GM21717 (cell line): Measurements from ENCODE around the gene R3HDM2.
"Not testable (repeated sequence)": the region's sequence is repeated elsewhere in the genome, so short reads cannot be mapped to it uniquely, and the experiment has no call there.

Experiments used
- ATAC-seq: cut with Tn5 transposase; IDR thresholded peaks from one replicate; pipeline ENCODE4 v1.9.1; 2021; ENCODE audit warnings: mild to moderate bottlenecking, moderate library complexity; ENCODE audit not compliant: unreplicated experiment

Gene R3HDM2

DNA sequence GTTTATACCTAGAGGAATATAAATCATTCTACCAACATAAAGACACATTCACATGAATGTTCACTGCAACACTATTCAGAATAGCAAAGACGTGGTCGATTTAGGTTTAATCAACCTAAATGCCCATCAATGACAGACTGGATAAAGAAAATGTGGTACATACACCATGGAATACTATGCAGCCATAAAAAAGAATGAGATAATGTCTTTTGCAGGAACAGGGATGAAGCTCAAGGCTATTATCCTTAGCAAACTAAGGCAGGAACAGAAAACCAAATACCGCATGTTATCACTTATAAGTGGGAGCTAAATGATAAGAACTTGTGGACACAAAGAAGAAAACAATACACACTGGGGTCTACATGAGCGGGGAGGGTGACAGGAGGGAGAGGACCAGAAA, 94.5 kb downstream of the R3HDM2 start:
- not testable (repeated sequence) for ATAC-seq

DNA sequence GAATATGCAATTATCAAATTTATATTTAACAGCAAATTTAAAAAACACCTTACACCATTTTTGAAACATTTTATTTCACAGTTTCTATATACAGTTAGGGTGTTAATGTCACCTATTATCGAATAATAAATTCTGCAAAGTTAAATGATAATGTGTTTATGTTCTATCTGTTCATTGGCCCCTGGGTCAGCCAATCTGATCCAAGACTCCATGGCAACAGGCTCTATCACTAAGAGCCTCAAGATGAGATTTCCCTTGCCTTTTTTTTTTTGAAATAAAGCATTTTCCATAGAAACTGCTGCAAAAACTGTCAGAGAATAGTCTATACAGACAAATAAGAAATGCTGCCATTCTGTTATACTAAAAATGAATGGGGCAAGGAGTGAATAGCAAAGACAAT, 96.6 kb downstream of the R3HDM2 start:
- ATAC-seq = no peak

DNA sequence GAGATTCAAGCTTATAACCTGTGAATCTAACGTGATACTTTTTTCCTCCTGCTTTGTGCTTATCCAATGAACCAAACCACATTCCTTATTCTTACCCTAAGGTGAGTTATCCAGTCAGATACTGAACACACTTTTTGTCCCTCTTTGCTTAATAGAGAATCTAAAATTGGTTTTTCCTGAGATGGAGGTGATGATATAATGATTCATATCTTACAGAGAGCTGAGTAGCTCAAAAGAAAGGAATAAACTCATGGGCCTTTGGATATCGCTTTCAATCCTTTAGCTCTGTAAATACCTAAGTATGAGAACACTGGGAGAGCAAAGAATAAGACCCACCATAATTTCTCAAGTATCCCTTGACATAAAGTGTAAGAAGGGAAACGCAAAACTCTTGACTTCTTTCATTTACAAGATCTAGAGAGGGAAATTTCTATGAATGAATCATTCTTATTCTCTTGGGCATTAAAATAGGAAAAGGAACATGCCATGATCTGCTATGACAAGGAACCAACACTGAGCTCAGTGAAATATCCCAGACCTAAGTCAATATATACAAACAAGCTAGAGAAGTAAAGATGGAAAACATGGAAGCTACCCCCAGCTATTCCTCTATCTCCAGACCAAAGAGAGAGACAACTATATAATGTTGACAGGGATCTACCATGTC, 98.1 kb downstream of the R3HDM2 start:
- ATAC-seq = no peak

DNA sequence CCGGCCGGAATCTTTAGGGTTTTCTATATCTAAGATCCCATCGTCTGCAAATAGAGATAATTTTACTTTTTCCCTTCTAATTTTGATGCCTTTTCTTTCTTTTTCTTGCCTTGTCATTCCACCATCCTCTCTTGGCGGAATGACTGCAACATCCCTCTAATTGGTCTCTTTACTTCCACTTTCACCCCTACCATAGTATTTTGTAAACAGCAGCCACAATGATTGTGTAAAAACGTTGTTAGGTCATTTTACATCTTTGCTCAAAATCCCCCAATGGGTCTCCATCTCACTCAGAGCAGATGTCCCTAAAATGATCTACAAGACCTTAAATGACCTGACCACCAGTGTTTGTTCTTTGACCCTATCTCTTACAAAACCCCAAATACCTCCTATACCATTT, 99.9 kb downstream of the R3HDM2 start:
- no peak for ATAC-seq

DNA sequence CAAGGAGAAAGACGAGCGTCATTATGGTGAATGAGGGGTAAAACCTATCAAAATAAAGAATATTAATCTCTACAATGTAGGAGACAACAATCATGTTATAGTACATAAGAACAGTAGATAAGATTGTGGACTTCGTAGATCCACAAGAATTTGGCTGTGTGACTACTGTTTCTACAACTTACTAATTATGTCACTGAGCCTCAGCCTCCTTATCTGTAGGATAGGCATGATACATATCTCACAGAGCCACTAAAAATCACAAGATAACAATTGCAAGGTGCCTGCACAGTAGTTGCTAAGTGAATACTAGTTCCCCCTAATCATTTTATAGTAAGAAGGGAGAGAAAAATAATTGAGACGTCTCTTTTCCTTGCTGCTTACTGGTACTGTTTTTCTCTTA, 101.6 kb downstream of the R3HDM2 start:
- ATAC-seq = no peak

DNA sequence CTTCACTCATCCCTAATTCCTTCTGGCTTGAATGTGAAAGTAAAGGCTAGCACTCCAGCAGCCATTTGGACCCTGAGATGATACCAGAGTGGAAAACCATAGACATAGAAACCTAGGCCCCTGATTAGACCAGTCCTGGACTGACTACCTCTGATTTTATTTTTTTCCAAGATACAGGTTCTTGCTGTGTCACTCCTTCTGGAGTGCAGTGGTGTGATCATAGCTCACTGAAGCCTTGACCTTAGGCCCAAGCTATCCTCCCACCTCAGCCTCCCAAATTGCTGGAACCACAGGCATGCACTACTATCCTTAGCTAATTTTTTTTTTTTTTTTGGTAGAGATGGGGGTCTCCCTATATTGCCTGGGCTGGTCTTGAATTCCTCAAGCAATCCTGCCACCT, 105.4 kb downstream of the R3HDM2 start:
- no peak for ATAC-seq

DNA sequence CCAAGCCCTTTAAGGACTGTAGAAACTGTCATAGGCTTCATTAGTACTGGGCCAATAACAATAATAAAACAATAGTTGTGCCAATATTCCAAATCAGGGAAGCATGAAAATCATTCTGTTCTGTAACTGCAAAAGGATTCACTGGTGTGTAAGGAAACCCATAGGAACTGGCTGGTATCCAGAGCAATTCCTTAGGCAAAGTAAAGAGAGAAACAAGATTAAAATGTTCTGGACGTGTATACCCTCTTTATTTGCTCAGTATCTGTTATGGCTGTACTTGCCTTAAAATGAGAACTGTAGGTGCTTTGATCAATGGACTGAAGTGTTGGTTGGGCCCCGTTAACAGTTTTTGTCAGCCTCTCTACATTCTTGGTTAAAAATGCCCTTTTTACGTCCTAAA, 107.4 kb downstream of the R3HDM2 start:
- no peak for ATAC-seq

DNA sequence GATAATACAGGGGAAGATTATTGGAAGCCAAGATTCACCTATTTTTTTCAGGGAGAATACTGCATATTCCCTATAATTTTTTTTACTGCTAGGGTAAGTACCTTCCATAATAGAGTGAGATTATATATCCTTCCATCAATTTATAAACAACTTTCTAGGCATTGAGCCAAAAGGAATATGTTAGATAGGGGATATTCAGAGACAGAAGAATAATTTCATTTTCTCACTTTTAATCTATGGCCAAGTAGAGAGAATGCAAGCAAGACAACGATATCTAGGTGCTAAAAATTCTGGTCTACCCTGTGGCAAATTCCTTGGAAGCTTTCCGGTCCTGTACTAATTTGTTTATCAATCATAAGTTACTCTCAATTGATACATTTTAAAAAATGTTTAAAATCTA, 110.2 kb downstream of the R3HDM2 start:
- ATAC-seq = no peak

DNA sequence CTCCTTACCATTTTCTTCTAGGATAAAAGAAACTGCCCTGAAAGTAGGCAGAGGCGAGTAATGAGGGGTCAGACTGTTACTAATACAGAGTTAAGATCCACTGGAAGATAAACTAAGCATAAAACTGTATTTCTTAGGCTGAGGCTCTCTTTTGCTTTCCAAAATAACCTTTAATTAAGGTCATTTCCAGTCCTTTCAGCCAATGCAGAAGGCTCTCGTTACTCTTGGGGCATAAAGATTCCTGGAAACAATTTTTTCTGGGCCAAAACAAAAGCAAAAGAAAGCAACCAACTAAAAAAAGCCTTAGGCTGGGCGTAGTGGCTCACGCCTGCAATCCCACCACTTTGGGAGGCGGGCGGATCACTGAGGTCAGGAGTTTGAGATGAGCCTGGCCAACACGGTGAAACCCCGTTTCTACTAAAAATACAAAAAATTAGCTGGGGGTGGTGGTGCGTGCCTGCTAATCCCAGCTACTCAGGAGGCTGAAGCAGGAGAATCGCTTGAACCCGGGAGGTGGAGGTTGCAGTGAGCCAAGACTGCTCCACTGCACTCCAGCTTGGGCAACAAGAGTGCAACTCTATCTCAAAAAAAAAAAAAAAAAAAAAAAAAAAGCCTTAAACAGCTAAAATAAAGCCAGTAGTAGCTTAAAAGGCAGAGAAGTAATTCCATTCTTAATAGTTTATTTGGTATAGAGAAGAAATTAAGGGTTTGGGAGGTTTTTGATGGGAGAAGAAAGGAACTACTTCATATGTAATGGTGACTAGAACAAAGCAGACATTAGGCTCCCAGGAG, 111.0 kb downstream of the R3HDM2 start:
- ATAC-seq = no peak

DNA sequence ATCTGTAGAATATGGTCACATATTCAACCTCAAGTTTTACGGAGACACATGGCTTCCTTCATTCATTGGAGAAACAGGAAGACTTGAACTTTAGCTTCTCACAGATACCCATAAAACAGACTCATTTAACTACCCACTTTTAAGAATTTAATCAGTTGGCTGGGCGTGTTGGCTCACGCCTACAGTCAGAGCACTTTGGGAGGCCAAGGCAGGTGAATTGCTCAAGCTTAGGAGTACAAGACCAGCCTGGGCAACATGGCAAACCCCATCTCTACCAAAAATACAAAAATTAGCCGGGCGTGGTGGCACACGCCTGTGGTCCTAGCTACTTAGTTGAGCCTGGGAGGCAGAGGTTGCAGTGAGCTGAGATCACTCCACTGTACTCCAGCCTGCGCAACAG, 115.2 kb downstream of the R3HDM2 start:
- no peak for ATAC-seq

DNA sequence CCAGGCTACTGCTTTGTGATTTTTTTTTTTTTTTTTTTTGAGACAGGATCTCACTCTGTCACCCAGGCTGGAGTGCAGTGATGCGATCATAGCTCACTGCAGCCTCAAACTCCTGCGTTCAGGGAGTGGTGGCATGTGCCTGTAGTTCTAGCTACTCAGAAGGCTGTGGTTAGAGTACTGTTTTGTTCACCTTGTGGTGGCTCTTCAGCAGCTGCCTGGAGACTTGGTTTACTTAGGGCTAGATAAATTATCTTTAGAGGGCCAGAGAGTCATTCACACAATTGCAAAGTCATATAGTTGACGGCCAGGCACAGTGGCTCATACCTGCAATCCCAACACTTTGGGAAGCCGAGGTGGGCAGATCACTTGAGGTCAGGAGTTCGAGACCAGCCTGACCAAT, 118.6 kb downstream of the R3HDM2 start:
- not testable (repeated sequence) for ATAC-seq

DNA sequence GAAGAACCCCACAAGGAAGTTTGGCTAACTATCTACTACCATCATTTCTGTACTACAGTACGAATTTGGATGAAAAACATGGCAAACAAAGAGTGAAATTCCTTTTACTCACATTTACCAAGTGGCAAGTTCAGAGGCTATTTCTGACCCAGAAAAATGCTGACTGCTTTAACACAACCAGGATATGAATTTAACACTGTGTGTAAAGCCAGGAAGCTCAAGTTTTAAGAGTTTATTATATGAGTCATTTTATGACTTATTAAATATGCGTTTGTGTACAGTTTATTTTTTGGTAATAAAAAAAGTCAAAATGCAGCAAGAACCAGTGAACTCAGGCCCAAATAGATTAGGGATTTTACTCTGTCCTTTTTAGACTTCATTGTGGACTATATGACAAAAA, 121.4 kb downstream of the R3HDM2 start:
- no peak for ATAC-seq

DNA sequence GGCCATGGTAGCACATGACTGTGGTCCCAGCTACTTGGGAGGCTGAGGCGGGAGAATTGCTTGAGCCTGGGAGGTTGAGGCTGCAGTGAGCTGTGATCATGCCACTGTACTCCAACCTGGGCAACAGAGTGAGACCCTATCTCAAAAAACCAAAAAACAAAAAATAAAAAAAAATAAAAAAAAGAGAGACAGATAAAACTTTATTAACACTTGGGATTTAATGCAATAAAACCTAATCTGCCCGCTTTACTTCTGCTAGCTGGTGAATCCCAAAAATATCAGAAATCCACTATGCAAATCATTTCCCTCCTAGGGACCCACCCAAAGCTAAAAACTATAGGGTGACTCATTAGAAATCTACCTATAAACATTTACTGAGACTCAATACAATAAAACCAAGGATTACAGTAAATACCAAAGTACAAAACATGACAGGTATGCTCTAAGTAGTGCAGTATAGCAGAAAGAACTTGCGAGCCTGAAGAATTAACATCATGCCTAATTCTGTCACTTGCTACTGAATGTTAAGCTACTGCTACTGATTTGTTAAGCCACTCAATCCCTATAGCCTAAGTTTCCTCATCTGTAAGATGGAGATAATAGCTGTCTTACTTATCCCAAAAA, 129.8 kb downstream of the R3HDM2 start:
- ATAC-seq = no peak

DNA sequence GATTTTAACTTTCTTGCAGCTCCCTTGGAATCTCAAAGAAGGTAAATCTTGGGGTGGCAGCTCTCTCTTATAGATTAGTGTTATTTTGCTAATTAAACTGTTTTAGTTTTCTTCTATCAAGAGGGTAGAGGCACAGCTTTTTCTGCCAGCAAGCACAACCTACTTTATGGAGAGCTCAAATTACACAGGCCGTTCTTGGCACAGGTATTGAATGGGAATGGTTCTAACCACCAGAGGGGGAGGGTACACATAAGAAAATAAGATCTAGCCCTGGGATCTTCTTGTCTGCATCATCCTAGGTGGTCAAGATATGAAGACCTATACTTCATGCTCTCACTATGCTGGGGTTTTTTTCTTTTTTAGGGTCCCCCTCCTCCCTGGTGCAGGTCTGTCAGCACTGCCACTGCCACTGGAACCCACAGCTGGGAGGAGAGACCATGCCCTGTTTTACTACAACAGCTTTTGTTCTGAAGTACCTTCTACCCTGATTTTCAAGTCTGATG, 131.3 kb downstream of the R3HDM2 start:
- ATAC-seq = no peak

DNA sequence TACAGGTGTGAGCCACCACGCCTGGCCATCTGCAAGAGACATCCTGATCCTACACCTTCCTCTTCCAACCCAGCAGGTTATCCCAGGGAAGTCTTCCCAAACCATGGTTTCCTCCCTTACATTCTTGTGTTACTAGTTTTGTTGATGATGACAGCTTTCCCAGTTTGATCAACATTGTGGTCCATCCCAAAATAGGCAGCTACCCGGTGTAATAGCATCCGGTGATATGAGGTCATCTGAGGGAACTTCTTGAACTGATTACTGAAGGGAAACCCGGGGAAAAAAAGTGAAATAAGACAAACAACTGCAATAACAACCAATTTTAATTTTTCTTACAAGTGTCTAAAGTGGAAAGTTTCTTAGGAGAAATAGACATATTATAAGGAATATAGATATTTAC, 134.6 kb downstream of the R3HDM2 start:
- no peak for ATAC-seq

DNA sequence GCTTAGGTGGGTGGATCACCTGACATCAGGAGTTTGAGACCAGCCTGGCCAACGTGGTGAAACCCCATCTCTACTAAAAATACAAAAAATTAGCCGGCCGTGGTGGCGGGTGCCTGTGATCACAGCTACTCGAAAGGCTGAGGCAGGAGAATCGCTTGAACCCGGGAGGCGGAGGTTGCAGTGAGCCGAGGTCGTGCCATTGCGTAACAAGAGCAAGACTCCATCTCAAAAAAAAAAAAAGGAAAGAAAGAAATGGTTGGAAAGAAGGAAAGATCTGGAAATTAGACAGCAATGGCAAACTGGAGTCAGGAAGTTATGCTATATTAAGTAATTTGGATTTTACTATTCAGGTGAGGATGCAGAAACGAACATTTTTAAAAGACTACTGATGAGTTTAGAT, 148.8 kb downstream of the R3HDM2 start:
- ATAC-seq = not testable (repeated sequence)

DNA sequence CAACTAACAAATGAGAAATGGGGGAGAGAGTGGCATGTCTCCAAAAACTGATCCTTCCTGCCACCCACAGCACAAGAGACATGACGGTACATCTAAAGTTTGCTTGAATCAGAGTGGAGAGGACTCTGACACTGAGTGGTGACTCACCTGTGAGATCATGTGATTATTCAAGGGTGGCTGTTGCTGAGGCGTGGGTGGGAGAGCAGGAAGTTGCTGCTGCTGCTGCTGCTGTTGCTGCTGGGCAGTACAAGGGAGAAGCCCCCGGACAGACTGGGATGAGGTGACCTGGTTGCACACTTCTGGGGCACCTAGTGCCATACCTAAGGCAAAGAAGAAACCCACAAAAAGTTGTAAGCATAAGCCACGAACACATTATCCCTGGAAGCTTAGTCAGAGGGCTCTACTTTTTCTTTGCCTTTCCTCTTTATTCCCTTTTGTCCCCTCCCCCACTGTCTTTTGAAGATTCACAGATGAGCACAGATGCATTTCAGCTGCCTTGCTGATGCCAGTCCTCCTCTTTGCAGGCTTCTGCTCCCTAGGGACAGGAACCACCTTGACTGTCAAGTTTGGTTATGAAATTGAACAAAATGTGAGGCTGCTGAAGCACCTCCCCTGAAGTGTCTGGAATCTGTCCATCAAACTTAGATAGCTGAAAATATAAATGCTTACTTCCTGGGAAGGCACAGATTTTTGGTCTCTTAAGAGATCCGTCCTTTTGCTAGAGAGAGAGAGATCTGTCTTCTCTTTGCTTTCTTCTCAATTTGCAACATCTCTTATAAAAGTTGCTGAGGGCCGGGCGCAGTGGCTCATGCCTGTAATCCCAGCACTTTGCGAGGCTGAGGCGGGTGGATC, 150.4 kb downstream of the R3HDM2 start:
- ATAC-seq = peak; percentile 93

DNA sequence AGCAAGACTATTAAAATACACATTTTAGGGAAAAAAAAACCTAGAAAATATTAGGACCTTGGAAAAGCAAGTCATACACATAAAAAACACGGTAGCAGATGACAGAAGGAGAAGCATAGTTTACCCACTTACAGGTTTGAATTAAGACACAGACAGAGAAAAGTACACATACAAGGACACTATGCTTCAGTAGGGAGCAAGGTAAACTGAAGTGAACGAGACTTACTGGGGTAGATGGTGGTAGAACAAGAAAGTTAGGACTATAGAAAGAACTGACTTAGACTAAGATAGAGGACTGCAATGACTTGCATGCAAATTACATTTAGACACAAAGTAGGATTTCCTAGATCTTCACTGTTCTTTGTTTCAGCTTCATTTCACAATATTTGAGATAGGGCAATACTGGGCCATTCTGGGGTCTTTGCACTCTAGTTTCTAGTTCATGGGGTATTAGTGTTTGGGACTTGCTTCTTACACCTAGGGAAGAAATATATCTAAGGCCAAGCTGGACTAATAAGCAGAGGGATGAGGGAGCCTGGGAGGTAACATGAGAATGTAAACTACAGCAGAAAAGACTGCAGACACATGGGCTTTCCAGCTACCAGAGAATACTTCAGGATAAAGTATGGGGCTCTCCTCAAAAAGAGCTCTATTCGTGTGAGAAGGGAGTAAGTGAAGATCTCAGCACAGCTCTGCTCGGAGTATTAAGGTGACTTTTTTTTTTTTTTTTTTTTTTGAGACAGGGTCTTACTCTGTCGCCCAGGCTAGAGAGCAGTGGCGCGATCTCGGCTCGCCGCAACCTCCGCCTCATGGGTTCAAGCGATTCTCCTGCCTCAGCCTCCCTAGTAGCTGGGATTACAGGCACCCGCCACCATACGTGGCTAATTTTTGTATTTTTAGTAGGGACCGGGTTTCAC, 152.1 kb downstream of the R3HDM2 start:
- ATAC-seq = no peak

DNA sequence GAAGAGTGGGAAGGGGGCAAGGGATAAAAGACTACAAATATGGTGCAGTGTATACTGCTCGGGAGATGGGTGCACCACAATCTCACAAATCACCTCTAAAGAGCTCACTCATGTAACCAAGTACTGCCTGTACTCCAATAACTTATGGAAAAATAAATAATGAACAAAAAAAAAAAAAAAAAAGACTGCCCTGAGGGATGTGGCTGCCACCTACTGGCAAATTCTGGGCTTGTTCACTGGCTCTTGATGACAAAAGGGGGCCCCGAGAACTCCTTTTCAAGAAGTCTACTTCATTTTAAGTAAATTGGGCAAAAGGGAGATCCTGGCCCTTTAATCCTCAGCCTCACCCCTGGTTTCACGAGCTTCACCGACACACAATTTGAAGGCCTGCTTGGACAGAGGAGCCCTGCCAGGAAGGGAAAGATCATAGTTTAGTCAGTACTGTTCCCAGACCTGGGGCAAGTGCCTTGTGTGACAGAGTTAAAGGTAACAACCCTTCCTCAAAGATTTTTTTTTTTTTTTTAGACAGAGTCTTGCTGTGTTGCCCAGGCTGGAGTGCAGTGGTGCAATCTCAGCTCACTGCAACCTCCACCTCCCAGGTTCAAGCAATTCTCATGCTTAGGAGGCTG, 153.8 kb downstream of the R3HDM2 start:
- ATAC-seq = no peak

DNA sequence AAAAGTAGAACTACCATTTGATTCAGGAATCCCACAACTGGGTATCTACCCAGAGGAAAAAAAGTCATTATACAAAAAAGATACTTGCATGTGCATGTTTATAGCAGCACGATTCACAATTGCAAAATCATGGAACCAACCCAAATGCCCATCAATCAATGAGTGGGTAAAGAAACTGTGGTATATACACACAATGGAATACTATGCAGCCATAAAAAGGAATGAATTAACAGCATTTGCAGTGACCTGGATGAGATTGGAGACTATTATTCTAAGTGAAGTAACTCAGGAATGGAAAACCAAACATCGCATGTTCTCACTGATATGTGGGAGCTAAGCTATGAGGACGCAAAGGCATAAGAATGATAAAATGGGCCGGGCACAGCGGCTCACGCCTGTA, 154.6 kb downstream of the R3HDM2 start:
- not testable (repeated sequence) for ATAC-seq
